GM19467 (cell line): ENCODE data around the gene ATG4B.

ENCODE experiments used
- ATAC-seq: cut with Tn5 transposase; IDR thresholded peaks from one replicate; pipeline ENCODE4 v1.9.1; 2021; ENCODE audit warnings: mild to moderate bottlenecking, moderate library complexity; ENCODE audit not compliant: unreplicated experiment

Gene ATG4B

GRCh38 chr2:241637795-241638660, 535 bp downstream of the ATG4B start:
- ATAC-seq, result peak; percentile 13

GRCh38 chr2:241638940-241639339, 1.4 kb downstream of the ATG4B start:
- no peak for ATAC-seq

- no peak for ATAC-seq
These were observed 1.9 kb downstream of the ATG4B start for GRCh38 chr2:241639385-241639784.

- ATAC-seq, result no peak
These were observed 2.8 kb downstream of the ATG4B start for GRCh38 chr2:241640165-241640795.

GRCh38 chr2:241641631-241642030, 4.1 kb downstream of the ATG4B start:
- ATAC-seq, result no peak

- ATAC-seq, result no peak
These were observed 7.8 kb downstream of the ATG4B start for GRCh38 chr2:241645056-241645914.

GRCh38 chr2:241645915-241646645, 8.6 kb downstream of the ATG4B start:
- no peak for ATAC-seq

GRCh38 chr2:241648453-241648852, 11.0 kb downstream of the ATG4B start:
- no peak for ATAC-seq

- ATAC-seq, result no peak
These were observed 11.9 kb downstream of the ATG4B start for GRCh38 chr2:241649404-241649803.

GRCh38 chr2:241649927-241650326, 12.4 kb downstream of the ATG4B start:
- ATAC-seq, result no peak

GRCh38 chr2:241652142-241652541, 14.6 kb downstream of the ATG4B start:
- ATAC-seq, result no peak

- ATAC-seq, result no peak
These were observed 15.2 kb downstream of the ATG4B start for GRCh38 chr2:241652722-241653121.

- no peak for ATAC-seq
These were observed 15.8 kb downstream of the ATG4B start for GRCh38 chr2:241653210-241653750.

- no peak for ATAC-seq
These were observed 17.1 kb downstream of the ATG4B start for GRCh38 chr2:241654551-241654950.

GRCh38 chr2:241655516-241656189, 18.2 kb downstream of the ATG4B start:
- no peak for ATAC-seq

- ATAC-seq, result no peak
These were observed 18.8 kb downstream of the ATG4B start for GRCh38 chr2:241656190-241656741.

GRCh38 chr2:241657786-241658254, 20.3 kb downstream of the ATG4B start:
- ATAC-seq, result no peak

- no peak for ATAC-seq
These were observed 20.8 kb downstream of the ATG4B start for GRCh38 chr2:241658296-241658695.

- ATAC-seq, result no peak
These were observed 21.8 kb downstream of the ATG4B start for GRCh38 chr2:241659150-241659739.
